ENCODE data around the gene AGRP.

- TF ChIP-seq CTCF (optimal IDR thresholded peaks at IDR 0.05 in 1 of 3, IDR thresholded peaks at IDR 0.05 in 1 of 3, conservative IDR thresholded peaks at IDR 0.05 in 1 of 3; ENCODE audit: extremely low read depth in 1 of 3, insufficient read depth in 2 of 3, low read length in 3 of 3) (no peak), EZH2 (IDR thresholded peaks at IDR 0.05; ENCODE audit: low read length) (no peak)
These were observed 50.1 kb downstream of the AGRP start for GRCh38 chr16:67433131-67433719.

Measured in keratinocyte (primary cell).